Left ventricle myocardium superior (tissue), 1 donor: ENCODE data around the gene AGXT. TPM values are rescaled to one million over a fixed set of nuclear protein-coding genes. Genes with fewer than 3 reads are reported as not detected.
"Not testable (repeated sequence)": the region's sequence is repeated elsewhere in the genome, so short reads cannot be mapped to it uniquely, and the experiment has no call there.

ENCODE experiments used
- ATAC-seq: fragments of 200-7000 bp; cut with Tn5 transposase; one replicate; pipeline ENCODE4 v1.9.1; 2020; ENCODE audit warnings: mild to moderate bottlenecking, moderate library complexity
- DNase-seq: peaks from one replicate; pipeline ENCODE4 v3.0.0-alpha.2; 2020
- intact Hi-C: fragments of 100-400 bp; cut with micrococcal nuclease; formaldehyde crosslinking; loops from one replicate; pipeline ENCODE4 v1.11.0; 2022
- total RNA-seq: library from RNA; stranded (reverse); fragmentation: NEBNext Ultra II Directional; extraction: Animal tissue kit (Norgen Biotek cat#: 25700); gene quantifications from one replicate; pipeline ENCODE4 v1.2.1, GENCODE V29; 2021
- donor health status: DM: no; HTN: yes; CAD: no; lungs with severe emphysema.

AGXT gene
- total RNA-seq, 1 donor from 2014 or later = 0.12 TPM

- intact Hi-C loops = no loop called here
- ATAC-seq = no peak
- no peak for DNase-seq
Observed at GRCh38 chr2:240837621-240838020, 31.0 kb upstream of the AGXT start.

GRCh38 chr2:240839152-240840143 lies 29.2 kb upstream of the AGXT start:
- ATAC-seq (no peak), DNase-seq (no peak)
- intact Hi-C loops = no loop called here

- intact Hi-C loops = no loop called here
- ATAC-seq (peak; percentile 81), DNase-seq (peak; percentile 52)
Observed at GRCh38 chr2:240840435-240841060, 28.1 kb upstream of the AGXT start.

- intact Hi-C loops = not testable (repeated sequence)
Observed at GRCh38 chr2:240846309-240846708, 22.3 kb upstream of the AGXT start.

GRCh38 chr2:240846873-240847595 lies 21.6 kb upstream of the AGXT start:
- DNase-seq = peak; percentile 77
- intact Hi-C loops = no loop called here
- ATAC-seq = peak; percentile 66

More at GRCh38 chr2:240846309-240846708, 22.3 kb upstream of the AGXT start:
- not testable (repeated sequence) for ATAC-seq, DNase-seq

- intact Hi-C loops = no loop called here
- ATAC-seq (no peak), DNase-seq (no peak)
Observed at GRCh38 chr2:240847817-240848216, 20.8 kb upstream of the AGXT start.

GRCh38 chr2:240848900-240849680 lies 19.5 kb upstream of the AGXT start:
- intact Hi-C loops = no loop called here
- ATAC-seq (no peak), DNase-seq (no peak)

GRCh38 chr2:240850026-240850425 lies 18.6 kb upstream of the AGXT start:
- intact Hi-C loops = no loop called here
- DNase-seq (no peak), ATAC-seq (no peak)

- ATAC-seq (no peak), DNase-seq (no peak)
- intact Hi-C loops = no loop called here
Observed at GRCh38 chr2:240850756-240851077, 17.9 kb upstream of the AGXT start.

- ATAC-seq (peak; percentile 93), DNase-seq (peak; percentile 88)
- intact Hi-C loops = no loop called here
Observed at GRCh38 chr2:240851078-240851991, 17.3 kb upstream of the AGXT start.

- DNase-seq = no peak
- ATAC-seq = no peak
- intact Hi-C loops = no loop called here
Observed at GRCh38 chr2:240852671-240853314, 15.8 kb upstream of the AGXT start.

GRCh38 chr2:240855670-240856069 lies 13.0 kb upstream of the AGXT start:
- no peak for ATAC-seq
- no peak for DNase-seq
- intact Hi-C loops = no loop called here

GRCh38 chr2:240856151-240856980 lies 12.3 kb upstream of the AGXT start:
- intact Hi-C loops = no loop called here
- DNase-seq (no peak), ATAC-seq (no peak)

GRCh38 chr2:240857039-240858008 lies 11.3 kb upstream of the AGXT start:
- DNase-seq (no peak), ATAC-seq (no peak)
- intact Hi-C loops = no loop called here

- DNase-seq (no peak), ATAC-seq (no peak)
- intact Hi-C loops = no loop called here
Observed at GRCh38 chr2:240858321-240858720, 10.3 kb upstream of the AGXT start.

GRCh38 chr2:240858871-240859270 lies 9.8 kb upstream of the AGXT start:
- DNase-seq = no peak
- intact Hi-C loops = no loop called here
- ATAC-seq = no peak
